ENCODE data around the gene KCNQ1OT1.

KCNQ1OT1 gene

DNA sequence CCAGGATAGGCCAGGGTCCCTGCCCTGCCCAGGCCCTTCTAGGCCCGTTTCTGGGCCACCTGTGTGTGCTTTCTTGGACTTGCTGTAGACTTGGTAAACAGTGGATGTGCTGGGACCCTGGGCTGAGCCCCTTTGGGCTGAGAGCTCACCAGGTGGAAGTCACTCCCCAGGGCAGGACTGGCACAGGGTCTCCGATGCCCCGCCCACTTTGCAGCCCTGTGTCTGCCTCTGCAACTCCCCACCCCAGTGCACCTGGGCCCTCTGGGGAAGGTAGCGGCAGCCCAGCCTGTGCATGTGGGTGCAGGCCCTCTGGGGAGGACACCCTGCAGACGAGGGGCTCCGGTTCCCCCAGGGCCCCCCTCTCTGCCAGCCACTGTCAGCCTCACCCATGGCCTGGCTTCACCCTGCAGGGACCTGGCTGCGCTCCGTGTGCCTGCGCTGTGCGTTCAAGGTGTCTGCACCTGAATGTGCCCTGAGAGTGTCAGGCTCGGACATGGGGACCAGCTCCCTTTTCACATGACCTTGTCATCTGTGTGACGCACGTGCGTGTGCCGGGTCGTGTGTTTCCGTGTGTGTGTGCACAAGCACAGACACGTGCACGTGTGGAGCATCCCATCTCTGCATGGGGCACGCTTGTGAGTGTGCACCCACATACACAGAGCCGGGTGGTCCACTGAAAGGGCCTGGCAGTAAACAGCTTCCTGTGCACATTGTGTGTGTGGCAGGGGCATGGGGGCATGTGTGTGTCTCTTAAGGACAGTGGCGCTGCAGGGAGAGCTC is 118.5 kb downstream of the KCNQ1OT1 start:
- H3K4me3 ChIP-seq (ENCODE audit: low read depth, low read length), result no peak overlapping the region
- TF ChIP-seq, protein P1, sequence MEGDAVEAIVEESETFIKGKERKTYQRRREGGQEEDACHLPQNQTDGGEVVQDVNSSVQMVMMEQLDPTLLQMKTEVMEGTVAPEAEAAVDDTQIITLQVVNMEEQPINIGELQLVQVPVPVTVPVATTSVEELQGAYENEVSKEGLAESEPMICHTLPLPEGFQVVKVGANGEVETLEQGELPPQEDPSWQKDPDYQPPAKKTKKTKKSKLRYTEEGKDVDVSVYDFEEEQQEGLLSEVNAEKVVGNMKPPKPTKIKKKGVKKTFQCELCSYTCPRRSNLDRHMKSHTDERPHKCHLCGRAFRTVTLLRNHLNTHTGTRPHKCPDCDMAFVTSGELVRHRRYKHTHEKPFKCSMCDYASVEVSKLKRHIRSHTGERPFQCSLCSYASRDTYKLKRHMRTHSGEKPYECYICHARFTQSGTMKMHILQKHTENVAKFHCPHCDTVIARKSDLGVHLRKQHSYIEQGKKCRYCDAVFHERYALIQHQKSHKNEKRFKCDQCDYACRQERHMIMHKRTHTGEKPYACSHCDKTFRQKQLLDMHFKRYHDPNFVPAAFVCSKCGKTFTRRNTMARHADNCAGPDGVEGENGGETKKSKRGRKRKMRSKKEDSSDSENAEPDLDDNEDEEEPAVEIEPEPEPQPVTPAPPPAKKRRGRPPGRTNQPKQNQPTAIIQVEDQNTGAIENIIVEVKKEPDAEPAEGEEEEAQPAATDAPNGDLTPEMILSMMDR (IDR thresholded peaks at IDR 0.05; ENCODE audit: control insufficient read depth, extremely low read depth, insufficient read depth), result no peak
- DNase-seq (ENCODE audit: low read depth), result no peak

DNA sequence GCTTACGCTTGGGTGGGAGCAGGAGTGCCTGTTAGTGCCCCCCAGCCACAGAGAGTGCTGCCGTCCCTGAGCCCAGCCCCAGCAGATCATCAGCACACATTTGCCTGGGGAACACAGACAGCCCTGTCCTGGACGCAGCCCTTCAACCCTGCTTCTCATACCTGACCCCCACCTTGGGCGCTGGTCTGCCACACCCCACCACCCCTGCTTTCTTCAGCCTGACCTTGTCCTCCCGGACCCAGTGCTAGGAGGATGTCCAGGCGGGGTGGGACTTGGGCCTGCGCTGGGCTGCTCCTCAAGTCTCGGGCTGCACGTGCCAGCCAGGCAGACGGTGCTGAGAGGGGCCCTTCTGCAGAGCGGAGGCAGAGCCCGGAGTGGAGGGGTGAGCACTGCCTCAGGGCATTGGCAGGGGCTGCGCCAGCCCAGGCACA is 119.2 kb downstream of the KCNQ1OT1 start:
- TF ChIP-seq, protein P1 (IDR thresholded peaks at IDR 0.05; ENCODE audit: control insufficient read depth, extremely low read depth, insufficient read depth), result no peak
- no peak overlapping the region for H3K4me3 ChIP-seq (ENCODE audit: low read depth, low read length)
- no peak for DNase-seq (ENCODE audit: low read depth)

DNA sequence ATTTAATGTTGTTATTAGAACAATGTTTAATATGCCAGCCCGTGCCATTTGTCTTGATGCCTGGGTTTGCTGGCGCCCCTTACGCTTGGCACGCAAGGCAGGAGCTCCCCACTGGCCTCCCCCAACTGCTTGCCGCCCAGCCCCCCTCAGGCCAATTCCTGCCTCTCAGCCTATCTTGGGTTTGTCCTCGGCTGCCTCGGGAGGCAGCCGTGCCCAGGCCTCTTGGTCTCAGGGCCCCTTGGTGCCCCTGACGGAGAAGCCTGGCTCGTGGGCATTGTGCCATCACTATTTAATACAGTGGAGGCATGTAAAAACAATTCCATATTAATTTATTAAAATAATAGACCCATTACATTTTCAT is 119.8 kb downstream of the KCNQ1OT1 start:
- TF ChIP-seq, protein P1 (IDR thresholded peaks at IDR 0.05; ENCODE audit: control insufficient read depth, extremely low read depth, insufficient read depth), result no peak
- no peak for DNase-seq (ENCODE audit: low read depth)
- H3K4me3 ChIP-seq (ENCODE audit: low read depth, low read length), result no peak overlapping the region

DNA sequence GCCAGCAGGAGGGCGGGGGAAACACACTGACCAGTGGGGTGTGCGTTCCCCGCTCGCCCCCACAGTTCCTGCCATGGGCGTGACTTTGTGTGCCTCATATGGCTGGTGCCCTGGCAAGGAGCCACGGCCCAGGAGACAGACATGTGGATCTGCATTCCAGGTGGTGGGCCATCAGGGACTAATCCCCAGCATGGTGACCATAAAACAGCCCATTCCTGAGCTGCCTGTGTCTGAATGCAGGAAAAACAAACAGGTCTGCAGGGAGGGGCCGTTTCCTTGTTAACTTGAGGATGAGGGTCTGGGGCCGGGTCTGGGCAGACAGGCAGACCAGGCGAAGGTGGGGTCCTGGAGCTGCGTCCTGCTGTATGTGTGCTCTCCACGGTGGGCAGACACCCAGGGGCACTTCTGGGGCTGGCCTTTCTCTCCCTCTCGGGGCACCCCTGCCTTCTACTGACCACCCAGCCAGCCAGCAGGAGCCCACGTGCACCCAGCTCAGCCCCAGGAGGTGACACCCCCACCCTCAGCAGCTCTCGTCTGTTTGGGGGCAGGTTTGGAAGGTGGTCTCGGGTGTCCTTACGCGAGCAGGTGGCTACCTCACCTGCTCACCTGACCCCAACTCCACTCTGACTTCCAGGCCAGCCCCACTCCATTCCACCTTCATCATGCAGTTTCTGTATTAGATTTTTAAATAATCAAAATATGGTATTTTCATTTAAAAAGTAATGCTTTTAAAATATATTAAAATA is 120.3 kb downstream of the KCNQ1OT1 start:
- no peak for DNase-seq (ENCODE audit: low read depth)
- TF ChIP-seq, protein P1 (IDR thresholded peaks at IDR 0.05; ENCODE audit: control insufficient read depth, extremely low read depth, insufficient read depth), result no peak
- H3K4me3 ChIP-seq (ENCODE audit: low read depth, low read length), result no peak overlapping the region

DNA sequence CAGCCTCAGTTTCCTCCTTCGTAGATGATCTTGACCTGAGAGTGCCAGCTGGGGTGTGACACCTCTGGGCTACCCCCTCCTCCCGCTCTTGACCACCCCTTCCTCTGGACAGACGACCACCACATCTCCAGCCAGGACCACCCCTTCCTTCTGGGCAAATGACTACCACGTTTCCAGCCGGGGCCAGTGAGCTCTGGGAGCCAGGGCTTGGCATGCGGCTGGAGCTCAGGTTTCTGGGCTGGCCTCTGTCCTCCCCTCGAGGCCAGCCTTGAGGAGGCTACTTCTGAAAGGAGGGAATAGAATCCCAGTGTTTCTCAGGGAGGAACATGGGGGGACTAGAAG is 120.9 kb downstream of the KCNQ1OT1 start:
- no peak overlapping the region for H3K4me3 ChIP-seq (ENCODE audit: low read depth, low read length)
- TF ChIP-seq, protein P1 (IDR thresholded peaks at IDR 0.05; ENCODE audit: control insufficient read depth, extremely low read depth, insufficient read depth), result no peak
- DNase-seq (ENCODE audit: low read depth), result no peak

DNA sequence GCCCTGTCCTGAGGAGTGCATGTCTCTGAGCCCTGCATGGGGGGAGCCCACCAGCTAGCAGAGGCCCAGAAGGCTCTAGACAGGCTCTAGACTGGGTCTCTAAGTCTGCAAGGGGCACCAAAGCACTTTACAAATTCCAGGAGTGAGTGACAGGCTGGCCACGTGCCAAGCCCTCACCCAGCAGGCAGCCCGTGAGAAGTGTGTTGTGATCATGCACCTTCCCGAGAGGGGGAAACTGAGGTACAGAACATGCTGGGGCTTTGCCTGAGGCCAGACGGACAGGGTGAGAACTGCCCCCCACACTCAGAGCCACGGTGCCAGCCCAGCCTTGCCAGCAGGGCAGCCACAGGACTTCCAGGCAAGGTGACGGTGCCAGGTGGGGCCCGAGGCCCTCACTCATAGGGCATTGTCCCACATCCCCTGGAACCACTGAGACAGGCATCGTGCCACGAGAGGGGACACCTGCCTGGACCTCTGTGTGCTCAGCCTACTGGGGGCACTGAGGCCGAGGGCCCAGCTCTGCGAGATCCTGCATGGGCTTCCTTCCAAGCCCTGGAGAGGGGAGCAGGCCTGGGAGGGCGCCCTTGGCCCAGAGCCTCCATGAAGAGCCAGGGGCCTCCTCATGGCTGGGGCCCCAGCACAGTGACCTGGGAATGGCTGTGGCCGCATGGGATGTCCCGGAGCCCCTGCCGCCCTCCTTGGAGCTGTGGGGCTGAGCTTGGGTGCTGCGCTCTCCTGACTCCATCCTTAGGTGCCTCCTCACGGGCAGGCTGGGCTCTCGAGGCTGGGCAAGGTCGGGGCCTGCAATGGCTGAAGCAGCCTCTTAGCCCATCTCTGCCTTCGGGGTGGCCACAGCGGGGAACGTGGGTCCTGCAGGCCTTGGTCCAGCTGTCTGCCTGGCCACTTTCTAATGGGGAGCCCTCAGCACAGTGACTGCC is 121.5 kb downstream of the KCNQ1OT1 start:
- DNase-seq (ENCODE audit: low read depth), result no peak
- TF ChIP-seq, protein P1 (IDR thresholded peaks at IDR 0.05; ENCODE audit: control insufficient read depth, extremely low read depth, insufficient read depth), result no peak
- H3K4me3 ChIP-seq (ENCODE audit: low read depth, low read length), result no peak overlapping the region

Measured in LNCaP clone FGC (cell line).